ENCODE results near the gene TMEM220. TPM values are rescaled to one million over a fixed set of nuclear protein-coding genes. Genes with fewer than 3 reads are reported as not detected.

The TMEM220 gene
- total and polyA plus RNA-seq, 4 donors: 2.8 to 13.8 (median 7.1) TPM

GRCh38 chr17:10775058-10775457, 45.2 kb upstream of the TMEM220 start:
- Histone ChIP-seq H3K27ac (ENCODE audit: low read depth in 1 of 2, low read length in 1 of 2) (no peak overlapping the region), H3K36me3 (ENCODE audit: control insufficient read depth in 4 of 4, insufficient read depth in 4 of 4, low read length in 4 of 4) (no peaks in the 10 kb centered on the region), H3K27me3 (ENCODE audit: control insufficient read depth in 3 of 3, insufficient read depth in 3 of 3, low read length in 2 of 3) (no peaks in the 10 kb centered on the region), H3K9me3 (ENCODE audit: control insufficient read depth in 4 of 4, insufficient read depth in 3 of 4, low read length in 3 of 4) (peaks cover 0 to 11% (median 0%) of the 10 kb centered on the region in 4 donors), H3K9ac (ENCODE audit: insufficient read depth in 1 of 2, low read length in 2 of 2) (no peak overlapping the region), H3K4me1 (ENCODE audit: control insufficient read depth in 5 of 5, insufficient read depth in 5 of 5, low read length in 5 of 5) (peaks cover 0 to 6% (median 0%) of the 10 kb centered on the region in 5 donors), H3K4me3 (no peak overlapping the region)
- DNase-seq (no peak), ATAC-seq (ENCODE audit: insufficient read depth, low FRiP score) (no peak)
- 91% methylated on average over 4 of the region's 4 CpGs for WGBS, 2 donors
- no peak for TF ChIP-seq CTCF (IDR thresholded peaks at IDR 0.05; ENCODE audit: control extremely low read depth, extremely low read depth)

- Histone ChIP-seq H3K4me1 (ENCODE audit: control insufficient read depth in 5 of 5, insufficient read depth in 5 of 5, low read length in 5 of 5) (peaks cover 0 to 6% (median 0%) of the 10 kb centered on the region in 5 donors), H3K27me3 (ENCODE audit: control insufficient read depth in 3 of 3, insufficient read depth in 3 of 3, low read length in 2 of 3) (no peaks in the 10 kb centered on the region), H3K9me3 (ENCODE audit: control insufficient read depth in 4 of 4, insufficient read depth in 3 of 4, low read length in 3 of 4) (peaks cover 0 to 14% (median 0%) of the 10 kb centered on the region in 4 donors), H3K27ac (ENCODE audit: low read depth in 1 of 2, low read length in 1 of 2) (no peak overlapping the region), H3K9ac (ENCODE audit: insufficient read depth in 1 of 2, low read length in 2 of 2) (no peak overlapping the region), H3K4me3 (no peak overlapping the region), H3K36me3 (ENCODE audit: control insufficient read depth in 4 of 4, insufficient read depth in 4 of 4, low read length in 4 of 4) (no peaks in the 10 kb centered on the region)
- TF ChIP-seq CTCF (IDR thresholded peaks at IDR 0.05; ENCODE audit: control extremely low read depth, extremely low read depth): no peak
- 82 to 86% methylated on average over 2 of the region's 2 CpGs for WGBS, 2 donors
- no peak for ATAC-seq (ENCODE audit: insufficient read depth, low FRiP score)
- peak in 2 of 3 donors; percentile 18 to 20 for DNase-seq
Observed at GRCh38 chr17:10773391-10773790, 43.6 kb upstream of the TMEM220 start.

GRCh38 chr17:10772425-10773380, 42.9 kb upstream of the TMEM220 start:
- Histone ChIP-seq H3K9ac (ENCODE audit: insufficient read depth in 1 of 2, low read length in 2 of 2) (no peak overlapping the region), H3K9me3 (ENCODE audit: control insufficient read depth in 4 of 4, insufficient read depth in 3 of 4, low read length in 3 of 4) (peaks cover 0 to 17% (median 0%) of the 10 kb centered on the region in 4 donors), H3K4me1 (ENCODE audit: control insufficient read depth in 5 of 5, insufficient read depth in 5 of 5, low read length in 5 of 5) (peaks cover 0 to 6% (median 0%) of the 10 kb centered on the region in 5 donors), H3K36me3 (ENCODE audit: control insufficient read depth in 4 of 4, insufficient read depth in 4 of 4, low read length in 4 of 4) (no peaks in the 10 kb centered on the region), H3K27ac (ENCODE audit: low read depth in 1 of 2, low read length in 1 of 2) (no peak overlapping the region), H3K4me3 (no peak overlapping the region), H3K27me3 (ENCODE audit: control insufficient read depth in 3 of 3, insufficient read depth in 3 of 3, low read length in 2 of 3) (no peaks in the 10 kb centered on the region)
- TF ChIP-seq CTCF (IDR thresholded peaks at IDR 0.05; ENCODE audit: control extremely low read depth, extremely low read depth): peak; percentile 8
- 43 to 45% methylated on average over 9 of the region's 9 CpGs for WGBS, 2 donors
- ATAC-seq (ENCODE audit: insufficient read depth, low FRiP score) (no peak), DNase-seq (peak; percentile 71 to 84 (median 82))
